Hypothalamus (tissue), 51 donors: ENCODE data around the gene INTS14.
A peak's percentile ranks its signal among the peaks of the same experiment; 100 is the strongest.

Source experiments
- DNase-seq, 51 donors: peaks; one replicate each; lab custom pipeline; 2025; lab: John Stamatoyannopoulos, UW

The INTS14 gene

GRCh38 chr15:65610871-65611718, at the start of gene INTS14:
INTS14 (minus strand) TSS chr15:65611131; CDS start chr15:65607380, 3,751 bp downstream.
- DNase-seq, result peak; percentile 49 to 98 (median 94)

GRCh38 chr15:65659502-65660052, 48.6 kb upstream of the INTS14 start:
- DNase-seq, result no peak

- no peak for DNase-seq
Observed at GRCh38 chr15:65655457-65655856, 44.5 kb upstream of the INTS14 start.

GRCh38 chr15:65655026-65655425, 44.1 kb upstream of the INTS14 start:
- no peak for DNase-seq

GRCh38 chr15:65653801-65654521, 43.0 kb upstream of the INTS14 start:
- DNase-seq, result no peak

DNA sequence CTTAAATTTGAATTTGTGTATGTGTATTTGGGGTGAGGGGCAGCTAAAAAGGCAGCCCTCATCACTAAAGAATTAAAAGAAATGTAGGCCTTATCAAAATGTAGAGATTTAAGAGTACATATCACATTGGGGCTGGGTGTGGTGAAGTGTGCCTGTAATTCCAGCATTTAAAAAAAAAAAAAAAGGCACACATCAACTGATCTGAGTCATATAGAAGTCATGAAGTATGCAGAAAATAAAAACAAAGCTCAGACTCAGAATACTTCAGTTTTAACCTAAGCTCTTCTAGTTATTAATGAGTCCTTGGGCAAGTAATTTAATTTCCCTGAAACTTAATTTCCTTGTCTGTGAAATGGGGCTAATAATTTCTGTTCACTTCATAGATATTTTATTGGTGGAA, 42.4 kb upstream of the INTS14 start:
- no peak for DNase-seq

GRCh38 chr15:65651831-65652749, 41.2 kb upstream of the INTS14 start:
- no peak for DNase-seq

GRCh38 chr15:65651042-65651322, 40.1 kb upstream of the INTS14 start:
- DNase-seq, result no peak

GRCh38 chr15:65650312-65651041, 39.5 kb upstream of the INTS14 start:
- DNase-seq, result no peak

DNA sequence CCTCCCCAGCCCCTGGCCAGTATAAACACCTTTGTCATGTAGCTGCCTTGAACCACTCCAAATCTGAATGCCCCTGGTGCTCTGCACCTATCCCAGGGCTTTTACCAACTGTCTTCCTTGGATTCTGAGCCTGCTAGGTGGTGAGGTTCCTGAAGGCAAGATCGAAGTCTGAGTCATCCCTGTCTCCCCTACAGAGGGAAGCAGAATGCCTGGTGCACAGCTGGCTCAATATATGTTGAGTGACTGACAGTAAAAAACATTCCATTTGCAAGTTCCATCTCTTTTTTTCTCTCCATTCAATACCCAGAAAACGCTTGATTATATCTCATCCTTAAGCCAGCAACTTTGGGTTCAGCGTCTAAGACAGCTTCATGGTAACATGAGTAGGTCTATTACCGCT, 35.6 kb upstream of the INTS14 start:
- DNase-seq, result no peak

DNA sequence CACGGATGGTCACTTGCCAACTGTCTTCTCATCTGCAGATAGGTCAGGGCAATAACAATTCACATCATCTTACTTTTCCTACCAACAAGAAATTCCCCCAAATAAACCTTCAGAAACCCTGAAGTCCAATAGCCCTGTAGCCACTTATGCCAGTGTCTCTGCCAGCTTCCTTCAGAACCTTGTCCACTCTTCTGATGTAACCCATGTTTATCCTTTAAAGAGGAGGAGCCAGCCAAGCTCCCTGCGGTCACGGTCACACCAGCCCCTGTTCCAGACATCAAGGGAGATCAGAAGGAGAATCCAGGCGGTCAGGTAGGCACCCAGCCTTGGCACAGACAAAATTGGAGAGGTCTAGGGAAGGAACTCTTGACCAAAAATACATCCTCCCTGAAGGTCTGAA, 34.5 kb upstream of the INTS14 start:
- DNase-seq, result no peak

DNA sequence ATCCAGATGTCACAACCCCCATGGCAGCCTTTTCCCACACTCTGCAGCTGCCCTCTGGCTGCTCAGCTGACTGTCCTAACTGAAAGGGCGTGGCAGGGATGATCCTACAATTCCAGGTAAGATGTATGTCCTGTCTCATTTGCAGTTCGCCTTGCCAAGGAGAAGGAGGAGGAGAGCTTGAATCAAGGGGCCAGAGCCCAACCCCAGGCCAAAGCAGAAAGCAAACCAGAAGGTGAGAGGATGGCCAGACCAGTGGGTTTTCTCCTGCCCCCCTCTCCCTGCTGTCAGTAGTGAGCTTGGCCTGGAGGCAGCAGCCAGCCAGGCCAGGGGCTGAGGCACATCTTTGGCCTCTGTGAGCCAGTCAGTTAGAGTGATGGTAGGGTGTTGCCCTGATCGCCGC, 33.4 kb upstream of the INTS14 start:
- DNase-seq, result no peak

DNA sequence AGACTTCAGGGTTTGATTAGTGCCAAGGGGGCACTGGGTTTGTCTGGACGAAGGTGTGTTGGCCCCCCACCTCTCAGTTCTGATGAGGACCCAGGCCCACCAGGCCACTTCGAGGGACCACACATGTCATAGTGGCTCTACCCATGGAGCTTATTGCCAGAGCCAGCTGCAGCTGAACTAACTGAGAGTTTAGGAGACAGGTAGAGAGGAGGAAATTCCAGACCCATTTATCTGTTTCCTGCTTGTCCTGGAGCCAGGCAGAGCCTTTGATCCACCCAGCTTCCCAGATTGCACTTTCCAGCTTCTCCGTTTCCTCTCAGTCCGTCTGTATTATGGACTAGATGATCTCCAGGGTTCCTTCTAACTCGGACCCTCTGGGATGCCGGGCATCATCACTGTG, 31.7 kb upstream of the INTS14 start:
- no peak for DNase-seq

- DNase-seq, result peak in 5 of 51 donors; percentile 3 to 14 (median 8)
Observed at GRCh38 chr15:65641768-65642475, 31.0 kb upstream of the INTS14 start.

DNA sequence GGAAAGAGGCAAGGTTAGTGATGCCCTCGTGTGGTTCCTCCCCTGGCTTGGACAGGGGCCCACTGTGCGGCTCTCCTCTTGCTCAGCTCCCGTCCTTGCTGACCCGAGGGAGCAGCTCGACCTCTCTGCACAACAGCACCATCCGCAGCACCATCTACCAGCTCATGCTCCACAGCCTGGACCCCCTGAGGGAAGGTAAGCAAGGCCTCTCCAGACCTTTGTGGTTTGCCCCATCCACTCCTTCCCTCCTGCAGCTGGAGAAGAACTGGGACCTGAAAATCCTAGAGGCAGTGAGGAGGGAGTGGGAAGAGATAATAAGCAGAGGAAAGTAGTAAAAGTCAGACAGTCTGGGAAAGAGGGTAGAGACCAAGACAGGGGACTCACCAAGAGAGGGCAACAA, 28.6 kb upstream of the INTS14 start:
- DNase-seq, result no peak

- DNase-seq, result peak in 12 of 51 donors; percentile 3 to 80 (median 12)
Observed at GRCh38 chr15:65638681-65639089, 27.8 kb upstream of the INTS14 start.

GRCh38 chr15:65638109-65638508, 27.2 kb upstream of the INTS14 start:
- DNase-seq, result no peak

DNA sequence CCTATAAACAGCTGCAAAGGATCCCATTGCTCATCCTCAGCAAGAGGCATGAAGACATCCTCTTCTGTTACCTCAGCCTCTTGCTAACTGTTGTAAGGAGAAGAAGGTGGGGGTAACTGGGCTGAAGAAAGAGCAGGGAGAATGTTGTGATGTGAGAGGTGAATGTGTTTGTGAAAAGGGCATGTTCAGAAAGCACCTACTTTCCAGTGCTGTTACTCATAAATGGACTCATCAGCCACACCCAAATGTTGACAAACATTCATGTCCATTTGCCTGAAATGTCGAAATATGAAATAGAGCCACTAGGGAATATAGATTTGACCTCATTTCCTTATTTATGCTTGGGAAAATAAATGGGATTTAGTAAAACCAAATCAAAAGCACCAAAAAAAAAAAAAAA, 23.4 kb upstream of the INTS14 start:
- DNase-seq, result no peak

DNA sequence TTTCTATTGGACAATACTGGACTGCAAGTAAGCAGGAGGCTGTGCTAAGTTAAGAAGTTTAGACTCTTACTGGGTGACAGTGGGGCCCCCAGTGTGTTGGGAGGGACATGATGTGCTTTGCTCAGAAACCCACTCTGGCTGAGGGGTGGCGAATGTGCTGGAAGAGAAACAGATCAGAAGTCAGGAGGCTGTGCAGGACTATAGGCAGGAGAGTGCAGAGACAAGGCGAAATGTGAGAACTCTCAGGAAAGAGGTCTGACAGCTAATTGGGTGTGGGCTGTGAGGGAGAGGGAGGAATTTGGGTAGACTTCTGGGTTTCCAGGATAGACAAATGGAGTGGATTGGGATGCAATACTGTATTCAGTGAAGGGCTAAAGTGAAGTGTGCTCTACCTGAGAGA, 22.8 kb upstream of the INTS14 start:
- DNase-seq, result no peak
